Adrenal gland (tissue), 5 donors: ENCODE measurements around the gene WWC2.

Experiments used
- CTCF ChIP-seq, 6 experiments: fragments of 450-650 bp in 4 of 6; fragments of 200-600 bp in 2 of 6; sonication (generic) in 1 of 6; IDR thresholded peaks; 1 replicate in 5 of 6; 2 replicates in 1 of 6; pipeline versions ENCODE4 v1.5.1 to v1.8.0; 2016 to 2021; ENCODE audit warnings: antibody characterized with exemption in 6 of 6, mild to moderate bottlenecking in 2 of 6, moderate library complexity in 1 of 6
- POLR2A ChIP-seq, 2 donors: fragments of 450-650 bp; IDR thresholded peaks; one replicate each; pipeline ENCODE4 v1.6.1; 2017; ENCODE audit warnings: antibody characterized with exemption in 2 of 2, mild to moderate bottlenecking in 2 of 2, moderate library complexity in 1 of 2
- donor health status: DM: no; HTN: no; CAD: no.

DNA sequence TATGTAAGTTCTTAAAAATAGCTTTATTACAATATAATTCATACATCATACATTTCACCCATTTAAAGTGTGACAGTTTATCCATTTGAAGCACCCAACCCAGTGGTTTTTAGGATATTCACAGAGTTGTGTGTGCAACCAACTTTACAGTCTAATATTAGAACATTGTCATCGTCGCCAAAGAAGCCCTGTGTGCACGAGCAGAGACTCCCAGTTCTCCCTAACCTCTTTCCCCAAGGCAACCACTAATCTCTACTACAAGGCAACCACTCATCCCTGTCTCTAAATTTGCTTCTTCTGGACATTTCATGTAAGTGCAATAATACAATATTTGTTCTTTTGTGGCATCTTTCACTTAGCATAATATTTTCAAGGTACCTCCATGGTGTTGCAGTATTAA, 173.3 kb downstream of the WWC2 start:
- no peak for TF ChIP-seq CTCF (IDR thresholded peaks at IDR 0.05)
- no peak for TF ChIP-seq POLR2A (IDR thresholded peaks at IDR 0.05)
